Measurements from ENCODE around the gene DHH.

- TF ChIP-seq POLR2A (IDR thresholded peaks at IDR 0.05; ENCODE audit: low read depth, low read length) (no peak; the same call in 1 of the 2 replicates), POLR2AphosphoS5 (IDR thresholded peaks at IDR 0.05; ENCODE audit: low read depth, low read length) (no peak), TAF1 (IDR thresholded peaks at IDR 0.05; ENCODE audit: low read depth, low read length) (no peak), SPI1 (IDR thresholded peaks at IDR 0.05; ENCODE audit: low read depth, low read length) (no peak), PAX5 (IDR thresholded peaks at IDR 0.05; ENCODE audit: insufficient read depth, low read length, severe bottlenecking) (no peak), POU2F2 (IDR thresholded peaks at IDR 0.05; ENCODE audit: low read depth, low read length) (no peak)
Observed at GRCh38 chr12:49129332-49130150, 34.9 kb upstream of the DHH start.
